Activated CD8-positive, alpha-beta T cell treated with anti-CD3 and anti-CD28 coated beads, Interleukin-2, amount 10 ng/mL, durations not matched to agents 7 days and 5 days (primary cell): ENCODE data around the gene PPP1R26. TPM values are rescaled to one million over a fixed set of nuclear protein-coding genes. Genes with fewer than 3 reads are reported as not detected.
"Not testable (repeated sequence)": the region's sequence is repeated elsewhere in the genome, so short reads cannot be mapped to it uniquely, and the experiment has no call there.

Source experiments
- ATAC-seq: fragments of 150-1000 bp; cut with Tn5 transposase; one replicate; pipeline ENCODE4 v1.10.0; 2021; ENCODE audit warnings: moderate library complexity
- CTCF ChIA-PET: fragments of 350-600 bp; sonication (Branson Sonifier 250); formaldehyde crosslinking; loops from one replicate; lab custom pipeline; 2021; ENCODE audit warnings: antibody characterized with exemption; lab: Charles Lee
- POLR2A ChIA-PET: fragments of 350-600 bp; sonication (Branson Sonifier 250); formaldehyde crosslinking; loops from one replicate; lab custom pipeline; 2021; ENCODE audit warnings: antibody characterized with exemption; lab: Charles Lee
- DNase-seq: peaks from one replicate; pipeline ENCODE4 v3.0.0-alpha.2; 2020
- H3K27ac Mint-ChIP-seq: one replicate; pipeline ENCODE4 v1.8.0; 2021; ENCODE audit warnings: mild to moderate bottlenecking, mixed read lengths
- H3K27me3 Mint-ChIP-seq: one replicate; pipeline ENCODE4 v1.8.0; 2021; ENCODE audit warnings: low read depth, mixed read lengths
- H3K36me3 Mint-ChIP-seq: one replicate; pipeline ENCODE4 v1.8.0; 2021; ENCODE audit warnings: low read depth, mixed read lengths
- H3K4me1 Mint-ChIP-seq: one replicate; pipeline ENCODE4 v1.8.0; 2021; ENCODE audit warnings: low read depth, mixed read lengths
- H3K4me3 Mint-ChIP-seq: one replicate; pipeline ENCODE4 v1.8.0; 2021; ENCODE audit warnings: mild to moderate bottlenecking, mixed read lengths
- H3K9me3 Mint-ChIP-seq: one replicate; pipeline ENCODE4 v1.8.0; 2022; ENCODE audit warnings: mixed read lengths; ENCODE audit not compliant: insufficient read depth
- total RNA-seq, 2 experiments: library from RNA; stranded (reverse); gene quantifications; one replicate each; pipeline ENCODE4 v1.2.3, GENCODE V29; 2021

PPP1R26 gene
- total RNA-seq, 2 experiments from 2014 or later = not detected

- Mint-ChIP-seq H3K27me3 (no peaks in the 10 kb centered on the region), H3K4me3 (no peak overlapping the region), H3K36me3 (no peaks in the 10 kb centered on the region), H3K9me3 (no peaks in the 10 kb centered on the region), H3K27ac (no peak overlapping the region), H3K4me1 (no peaks in the 10 kb centered on the region)
- ChIA-PET POLR2A (no interaction called here), CTCF (no interaction called here)
- no peak for DNase-seq
- no peak for ATAC-seq
Observed at GRCh38 chr9:135447126-135447525, 32.5 kb upstream of the PPP1R26 start.

- CTCF ChIA-PET = interaction anchor here (0.6 kb wide), 1 partner anchor 56 kb away, joined by 3 read pairs; no protein-coding TSS in a partner anchor
- H3K27me3 Mint-ChIP-seq = no peaks in the 10 kb centered on the region
- DNase-seq (no peak), ATAC-seq (no peak)
- no peaks in the 10 kb centered on the region for H3K9me3 Mint-ChIP-seq
- POLR2A ChIA-PET = no interaction called here
- no peaks in the 10 kb centered on the region for H3K4me1 Mint-ChIP-seq
- no peaks in the 10 kb centered on the region for H3K36me3 Mint-ChIP-seq
- no peak overlapping the region for H3K27ac Mint-ChIP-seq
- no peak overlapping the region for H3K4me3 Mint-ChIP-seq
Observed at GRCh38 chr9:135448663-135449100, 30.9 kb upstream of the PPP1R26 start.

GRCh38 chr9:135449532-135449931 is 30.1 kb upstream of the PPP1R26 start:
- H3K4me1 Mint-ChIP-seq, CTCF ChIA-PET, H3K27me3 Mint-ChIP-seq: not testable (repeated sequence)

GRCh38 chr9:135450956-135451355 is 28.6 kb upstream of the PPP1R26 start:
- Mint-ChIP-seq H3K4me3 (no peak overlapping the region), H3K4me1 (no peaks in the 10 kb centered on the region), H3K36me3 (no peaks in the 10 kb centered on the region), H3K27me3 (no peaks in the 10 kb centered on the region), H3K9me3 (no peaks in the 10 kb centered on the region), H3K27ac (no peak overlapping the region)
- POLR2A ChIA-PET = no interaction called here
- CTCF ChIA-PET = no interaction called here
- DNase-seq = no peak
- no peak for ATAC-seq

More at GRCh38 chr9:135449532-135449931, 30.1 kb upstream of the PPP1R26 start:
- DNase-seq, H3K36me3 Mint-ChIP-seq, POLR2A ChIA-PET, H3K4me3 Mint-ChIP-seq, H3K9me3 Mint-ChIP-seq, H3K27ac Mint-ChIP-seq, ATAC-seq: not testable (repeated sequence)

- H3K27ac Mint-ChIP-seq, CTCF ChIA-PET, ATAC-seq, DNase-seq, POLR2A ChIA-PET, H3K4me3 Mint-ChIP-seq, H3K9me3 Mint-ChIP-seq, H3K4me1 Mint-ChIP-seq, H3K36me3 Mint-ChIP-seq, H3K27me3 Mint-ChIP-seq: not testable (repeated sequence)
Observed at GRCh38 chr9:135451909-135452308, 27.7 kb upstream of the PPP1R26 start.

- ChIA-PET POLR2A (no interaction called here), CTCF (no interaction called here)
- no peak for DNase-seq
- Mint-ChIP-seq H3K27me3 (no peaks in the 10 kb centered on the region), H3K36me3 (no peaks in the 10 kb centered on the region), H3K9me3 (no peaks in the 10 kb centered on the region), H3K4me3 (no peak overlapping the region), H3K27ac (no peak overlapping the region), H3K4me1 (no peaks in the 10 kb centered on the region)
- ATAC-seq = no peak
Observed at GRCh38 chr9:135454737-135455136, 24.8 kb upstream of the PPP1R26 start.

- DNase-seq (no peak), ATAC-seq (no peak)
- H3K27me3 Mint-ChIP-seq = no peaks in the 10 kb centered on the region
- no peaks in the 10 kb centered on the region for H3K9me3 Mint-ChIP-seq
- CTCF ChIA-PET = no interaction called here
- POLR2A ChIA-PET = no interaction called here
- H3K4me3 Mint-ChIP-seq = no peak overlapping the region
- no peaks in the 10 kb centered on the region for H3K4me1 Mint-ChIP-seq
- no peak overlapping the region for H3K27ac Mint-ChIP-seq
- no peaks in the 10 kb centered on the region for H3K36me3 Mint-ChIP-seq
Observed at GRCh38 chr9:135455401-135456030, 24.1 kb upstream of the PPP1R26 start.

- DNase-seq = no peak
- Mint-ChIP-seq H3K4me3 (no peak overlapping the region), H3K4me1 (no peaks in the 10 kb centered on the region), H3K27me3 (no peaks in the 10 kb centered on the region), H3K27ac (no peak overlapping the region), H3K36me3 (no peaks in the 10 kb centered on the region), H3K9me3 (no peaks in the 10 kb centered on the region)
- POLR2A ChIA-PET = no interaction called here
- CTCF ChIA-PET = no interaction called here
- no peak for ATAC-seq
Observed at GRCh38 chr9:135456436-135457104, 23.0 kb upstream of the PPP1R26 start.

GRCh38 chr9:135458478-135458877 is 21.1 kb upstream of the PPP1R26 start:
- H3K4me1 Mint-ChIP-seq, H3K36me3 Mint-ChIP-seq, POLR2A ChIA-PET, H3K4me3 Mint-ChIP-seq, DNase-seq, H3K9me3 Mint-ChIP-seq, H3K27ac Mint-ChIP-seq, H3K27me3 Mint-ChIP-seq, ATAC-seq, CTCF ChIA-PET: not testable (repeated sequence)

- no peak for DNase-seq
- no peak for ATAC-seq
- Mint-ChIP-seq H3K4me3 (no peak overlapping the region), H3K36me3 (no peaks in the 10 kb centered on the region), H3K27ac (no peak overlapping the region), H3K4me1 (no peaks in the 10 kb centered on the region), H3K9me3 (no peaks in the 10 kb centered on the region), H3K27me3 (peaks cover 2% of the 10 kb centered on the region)
- POLR2A ChIA-PET = no interaction called here
- CTCF ChIA-PET = no interaction called here
Observed at GRCh38 chr9:135461936-135462335, 17.6 kb upstream of the PPP1R26 start.

GRCh38 chr9:135463140-135463539 is 16.4 kb upstream of the PPP1R26 start:
- peaks cover 5% of the 10 kb centered on the region for H3K27me3 Mint-ChIP-seq
- ChIA-PET POLR2A (no interaction called here), CTCF (no interaction called here)

GRCh38 chr9:135464181-135464580 is 15.4 kb upstream of the PPP1R26 start:
- Mint-ChIP-seq H3K27me3 (peaks cover 8% of the 10 kb centered on the region), H3K27ac (no peak overlapping the region), H3K36me3 (no peaks in the 10 kb centered on the region), H3K4me3 (no peak overlapping the region), H3K9me3 (no peaks in the 10 kb centered on the region), H3K4me1 (peaks cover 3% of the 10 kb centered on the region)
- ChIA-PET POLR2A (no interaction called here), CTCF (no interaction called here)
- ATAC-seq = no peak
- no peak for DNase-seq

More at GRCh38 chr9:135463140-135463539, 16.4 kb upstream of the PPP1R26 start:
- no peak for DNase-seq
- no peaks in the 10 kb centered on the region for H3K4me1 Mint-ChIP-seq
- no peak overlapping the region for H3K27ac Mint-ChIP-seq
- no peak for ATAC-seq
- no peaks in the 10 kb centered on the region for H3K36me3 Mint-ChIP-seq
- H3K4me3 Mint-ChIP-seq = no peak overlapping the region
- H3K9me3 Mint-ChIP-seq = no peaks in the 10 kb centered on the region
